HFFc6 (cell line): ENCODE data around the gene SPINDOC. TPM values are rescaled to one million over a fixed set of nuclear protein-coding genes. Genes with fewer than 3 reads are reported as not detected.
"Not testable (repeated sequence)": the region's sequence is repeated elsewhere in the genome, so short reads cannot be mapped to it uniquely, and the experiment has no call there.

Source experiments
- DNase-seq: peaks from one replicate; pipeline ENCODE4 v3.0.0-alpha.2; 2018
- H3K27ac Mint-ChIP-seq: 2 replicates; pipeline ENCODE4 v1.8.0; 2020; ENCODE audit warnings: mild to moderate bottlenecking, mixed read lengths
- H3K27me3 Mint-ChIP-seq: 2 replicates; pipeline ENCODE4 v1.8.0; 2021; ENCODE audit warnings: mild to moderate bottlenecking, moderate library complexity, mixed read lengths; ENCODE audit not compliant: insufficient read depth
- H3K36me3 Mint-ChIP-seq: 2 replicates; pipeline ENCODE4 v1.8.0; 2021; ENCODE audit warnings: low read depth, mixed read lengths
- H3K4me1 Mint-ChIP-seq: 2 replicates; pipeline ENCODE4 v1.8.0; 2020; ENCODE audit warnings: low read depth, mixed read lengths
- H3K4me3 Mint-ChIP-seq: 2 replicates; pipeline ENCODE4 v1.8.0; 2020; ENCODE audit warnings: mild to moderate bottlenecking, moderate library complexity, mixed read lengths
- H3K9me3 Mint-ChIP-seq: 2 replicates; pipeline ENCODE4 v1.8.0; 2020; ENCODE audit warnings: mild to moderate bottlenecking, mixed read lengths
- CTCF ChIP-seq: fragments of 200-600 bp; sonication (generic); IDR thresholded peaks from 2 replicates; pipeline ENCODE4 v1.5.0; 2021; ENCODE audit warnings: antibody characterized with exemption, mild to moderate bottlenecking
- total RNA-seq, 6 experiments: library from RNA; stranded (reverse); fragmentation: NEBNext Ultra II Directional; extraction: Animal tissue kit (Norgen Biotek cat#: 25700); gene quantifications; 2 replicates in 1 of 6; 3 replicates in 5 of 6; pipeline ENCODE4 v1.2.3, GENCODE V29; 2021

SPINDOC gene
- total RNA-seq, 6 experiments from 2014 or later = 24.7 to 31.7 (median 29.5) TPM

GRCh38 chr11:63800921-63801320 lies 12.3 kb upstream of the SPINDOC start:
- Mint-ChIP-seq H3K4me3 (no peak overlapping the region), H3K27ac (no peak overlapping the region), H3K27me3 (no peaks in the 10 kb centered on the region), H3K36me3 (no peaks in the 10 kb centered on the region), H3K4me1 (peaks cover 11% of the 10 kb centered on the region), H3K9me3 (no peaks in the 10 kb centered on the region)
- no peak for DNase-seq
- no peak for TF ChIP-seq CTCF

- Mint-ChIP-seq H3K4me3 (peak overlapping the region; percentile 26; the same call in 1 of the 2 replicates), H3K9me3 (no peaks in the 10 kb centered on the region), H3K27ac (peak overlapping the region; percentile 71), H3K36me3 (no peaks in the 10 kb centered on the region), H3K27me3 (no peaks in the 10 kb centered on the region), H3K4me1 (peaks cover 11% of the 10 kb centered on the region)
- peak; percentile 55 for DNase-seq
- no peak for TF ChIP-seq CTCF
Measured at GRCh38 chr11:63802637-63803414, 10.4 kb upstream of the SPINDOC start.

- no peaks in the 10 kb centered on the region for H3K36me3 Mint-ChIP-seq
- H3K27me3 Mint-ChIP-seq = no peaks in the 10 kb centered on the region
Measured at GRCh38 chr11:63804259-63804658, 9.0 kb upstream of the SPINDOC start.

GRCh38 chr11:63805844-63806415 lies 7.3 kb upstream of the SPINDOC start:
- H3K27me3 Mint-ChIP-seq = no peaks in the 10 kb centered on the region
- H3K36me3 Mint-ChIP-seq = no peaks in the 10 kb centered on the region
- peaks cover 11% of the 10 kb centered on the region for H3K4me1 Mint-ChIP-seq
- no peaks in the 10 kb centered on the region for H3K9me3 Mint-ChIP-seq
- DNase-seq = no peak
- H3K27ac Mint-ChIP-seq = no peak overlapping the region
- H3K4me3 Mint-ChIP-seq = no peak overlapping the region
- TF ChIP-seq CTCF = no peak

More at GRCh38 chr11:63804259-63804658, 9.0 kb upstream of the SPINDOC start:
- H3K4me1 Mint-ChIP-seq = peaks cover 11% of the 10 kb centered on the region
- H3K4me3 Mint-ChIP-seq = no peak overlapping the region
- no peak overlapping the region for H3K27ac Mint-ChIP-seq
- no peak for DNase-seq
- H3K9me3 Mint-ChIP-seq = no peaks in the 10 kb centered on the region
- TF ChIP-seq CTCF = no peak

- H3K27ac Mint-ChIP-seq, H3K27me3 Mint-ChIP-seq, DNase-seq, H3K4me3 Mint-ChIP-seq, H3K9me3 Mint-ChIP-seq, H3K36me3 Mint-ChIP-seq: not testable (repeated sequence)
- peaks cover 26% of the 10 kb centered on the region for H3K4me1 Mint-ChIP-seq
Measured at GRCh38 chr11:63810383-63810782, 2.9 kb upstream of the SPINDOC start.

GRCh38 chr11:63811522-63811921 lies 1.7 kb upstream of the SPINDOC start:
- DNase-seq = no peak
- Mint-ChIP-seq H3K9me3 (no peaks in the 10 kb centered on the region), H3K4me1 (peaks cover 37% of the 10 kb centered on the region), H3K4me3 (no peak overlapping the region), H3K27me3 (no peaks in the 10 kb centered on the region; the same call in 1 of the 2 replicates), H3K27ac (no peak overlapping the region), H3K36me3 (peaks cover 13% of the 10 kb centered on the region)
- TF ChIP-seq CTCF = no peak
